ENCODE measurements around the gene CDYL2.

- TF ChIP-seq CTCF (IDR thresholded peaks at IDR 0.05) (no peak), POLR2A (IDR thresholded peaks at IDR 0.05) (no peak), EP300 (IDR thresholded peaks at IDR 0.05) (no peak)
Observed at GRCh38 chr16:80563066-80563465, 241.3 kb downstream of the CDYL2 start.
